OCI-M2 (cell line): ENCODE results near the gene DNAH2.
"Not testable (repeated sequence)": the region's sequence is repeated elsewhere in the genome, so short reads cannot be mapped to it uniquely, and the experiment has no call there.

ENCODE experiments used
- DNase-seq: peaks from one replicate; lab custom pipeline; 2025; ENCODE audit not compliant: unreplicated experiment; lab: John Stamatoyannopoulos, UW

The DNAH2 gene

GRCh38 chr17:7769854-7770253 lies 52.3 kb downstream of the DNAH2 start:
- no peak for DNase-seq

- no peak for DNase-seq
These were observed 56.5 kb downstream of the DNAH2 start for GRCh38 chr17:7774055-7774521.

- DNase-seq: no peak
These were observed 57.5 kb downstream of the DNAH2 start for GRCh38 chr17:7775051-7775450.

- DNase-seq: no peak
These were observed 59.5 kb downstream of the DNAH2 start for GRCh38 chr17:7777017-7777416.

GRCh38 chr17:7780736-7781135 lies 63.2 kb downstream of the DNAH2 start:
- no peak for DNase-seq

GRCh38 chr17:7781429-7781828 lies 63.9 kb downstream of the DNAH2 start:
- DNase-seq: no peak

- no peak for DNase-seq
These were observed 64.7 kb downstream of the DNAH2 start for GRCh38 chr17:7782240-7782639.

GRCh38 chr17:7786866-7787265 lies 69.3 kb downstream of the DNAH2 start:
- no peak for DNase-seq

GRCh38 chr17:7789131-7789530 lies 71.6 kb downstream of the DNAH2 start:
- DNase-seq: no peak

GRCh38 chr17:7790150-7790549 lies 72.6 kb downstream of the DNAH2 start:
- no peak for DNase-seq

GRCh38 chr17:7792611-7793010 lies 75.1 kb downstream of the DNAH2 start:
- no peak for DNase-seq

GRCh38 chr17:7794075-7794663 lies 76.6 kb downstream of the DNAH2 start:
- DNase-seq: no peak

- no peak for DNase-seq
These were observed 80.4 kb downstream of the DNAH2 start for GRCh38 chr17:7797976-7798375.

GRCh38 chr17:7798839-7799238 lies 81.3 kb downstream of the DNAH2 start:
- no peak for DNase-seq

- DNase-seq: no peak
These were observed 86.4 kb downstream of the DNAH2 start for GRCh38 chr17:7803981-7804380.

- DNase-seq: no peak
These were observed 89.0 kb downstream of the DNAH2 start for GRCh38 chr17:7806587-7806986.

- DNase-seq: no peak
These were observed 89.7 kb downstream of the DNAH2 start for GRCh38 chr17:7807206-7807605.

GRCh38 chr17:7809086-7809790 lies 91.7 kb downstream of the DNAH2 start:
- DNase-seq: no peak

- not testable (repeated sequence) for DNase-seq
These were observed 92.3 kb downstream of the DNAH2 start for GRCh38 chr17:7809791-7810343.

- DNase-seq: no peak
These were observed 93.7 kb downstream of the DNAH2 start for GRCh38 chr17:7811251-7811650.

- DNase-seq: no peak
These were observed 97.4 kb downstream of the DNAH2 start for GRCh38 chr17:7814969-7815368.

- no peak for DNase-seq
These were observed 99.5 kb downstream of the DNAH2 start for GRCh38 chr17:7816926-7817642.
